GM12878 (cell line): ENCODE data around the gene LAYN. TPM values are rescaled to one million over a fixed set of nuclear protein-coding genes. Genes with fewer than 3 reads are reported as not detected.

Source experiments
- ATAC-seq: fragments of 200-7000 bp; cut with Tn5 transposase; 3 replicates; pipeline ENCODE4 v1.9.1; 2020; ENCODE audit warnings: mild to moderate bottlenecking, moderate library complexity
- BruUV-seq: library from RNA; stranded (reverse); fragments of 400-500 nt; replicated peaks from 2 replicates; lab custom pipeline; 2021; lab: Mats Ljungman, UMichigan
- CTCF ChIA-PET: fragments of 300-600 bp; sonication (Branson Sonifier 250); formaldehyde crosslinking; extraction: SDS; loops from one replicate; lab custom pipeline; 2021; ENCODE audit warnings: inconsistent platforms; lab: Yijun Ruan, JAX
- POLR2A ChIA-PET: fragments of 350-600 bp; formaldehyde crosslinking; extraction: SDS; loops from one replicate; lab custom pipeline; 2021; ENCODE audit warnings: inconsistent platforms; lab: Charles Lee
- RAD21 ChIA-PET: fragments of 300-600 bp; sonication (Branson Sonifier 250); formaldehyde crosslinking; loops from one replicate; lab custom pipeline; 2023; ENCODE audit warnings: antibody characterized with exemption; ENCODE audit not compliant: unreplicated experiment; lab: Charles Lee
- SMC1A ChIA-PET: fragments of 300-600 bp; sonication (Branson Sonifier 250); formaldehyde crosslinking; loops from one replicate; lab custom pipeline; 2023; ENCODE audit not compliant: unreplicated experiment, uncharacterized antibody; lab: Charles Lee
- DNase-seq: peaks from one replicate; pipeline ENCODE4 v3.0.0-alpha.2; 2011; ENCODE audit warnings: low read depth, low spot score
- FAIRE-seq: peaks from 3 replicates; lab custom pipeline; 2011; peaks lifted over from hg19 to GRCh38; lab: Jason Lieb, UNC
- H2AFZ ChIP-seq: 2 replicates; pipeline ENCODE4 v1.6.0; 2011; ENCODE audit warnings: low read depth, low read length, control low read depth; ENCODE audit not compliant: control insufficient read depth
- H3K27ac ChIP-seq: 2 replicates; pipeline ENCODE4 v1.5.1; 2011; ENCODE audit warnings: control low read depth; ENCODE audit not compliant: control insufficient read depth, insufficient read depth
- H3K27me3 ChIP-seq, 2 experiments: replicated peaks in 1 of 2; 2 replicates each; pipeline versions ENCODE4 v1.6.0 to v1.6.1; 2011; ENCODE audit warnings: low read length in 1 of 2; ENCODE audit not compliant: control insufficient read depth in 2 of 2, insufficient read depth in 2 of 2
- H3K36me3 ChIP-seq, 2 experiments: 2 replicates each; pipeline ENCODE4 v1.5.1; 2011; ENCODE audit warnings: low read length in 1 of 2; ENCODE audit not compliant: control insufficient read depth in 2 of 2, insufficient read depth in 2 of 2
- H3K4me1 ChIP-seq: 2 replicates; pipeline ENCODE4 v1.6.1; 2011; ENCODE audit warnings: mild to moderate bottlenecking, low read length, moderate library complexity, mixed read lengths; ENCODE audit not compliant: control insufficient read depth, insufficient read depth
- H3K4me2 ChIP-seq: 2 replicates; pipeline ENCODE4 v1.6.0; 2011; ENCODE audit warnings: control low read depth; ENCODE audit not compliant: control insufficient read depth, insufficient read depth
- H3K4me3 ChIP-seq: fragments of 200-600 bp; sonication (generic); 2 replicates; pipeline ENCODE4 v1.5.1; 2016
- H3K79me2 ChIP-seq: 2 replicates; pipeline ENCODE4 v1.6.0; 2011; ENCODE audit warnings: low read length; ENCODE audit not compliant: control insufficient read depth, insufficient read depth
- H3K9ac ChIP-seq: 2 replicates; pipeline ENCODE4 v1.8.0; 2011; ENCODE audit warnings: low read length, control low read depth, mixed read lengths; ENCODE audit not compliant: control insufficient read depth, insufficient read depth
- H3K9me3 ChIP-seq: replicated peaks from 3 replicates; pipeline ENCODE4 v1.5.1; 2011; ENCODE audit warnings: mild to moderate bottlenecking, low read length; ENCODE audit not compliant: control insufficient read depth, insufficient read depth
- H4K20me1 ChIP-seq: 2 replicates; pipeline ENCODE4 v1.6.0; 2011; ENCODE audit not compliant: control insufficient read depth, insufficient read depth
- CBFB ChIP-seq: IDR thresholded peaks from 2 replicates; pipeline ENCODE4 v1.6.1; 2016; ENCODE audit warnings: antibody characterized with exemption, low read depth
- CBX5 ChIP-seq: sonication (generic); IDR thresholded peaks from 2 replicates; pipeline ENCODE4 v1.6.1; 2016; ENCODE audit warnings: low read depth, moderate library complexity, mild to moderate bottlenecking, inconsistent platforms
- FOXK2 ChIP-seq: fragments of 450-650 bp; IDR thresholded peaks from 2 replicates; pipeline ENCODE4 v1.6.1; 2017; ENCODE audit warnings: mild to moderate bottlenecking, moderate library complexity
- NFIC ChIP-seq: IDR thresholded peaks from 2 replicates; pipeline ENCODE4 v1.6.1; 2012; ENCODE audit warnings: low read depth, mild to moderate bottlenecking, inconsistent platforms, low read length, moderate library complexity
- PAX5 ChIP-seq: IDR thresholded peaks from 2 replicates; pipeline ENCODE4 v1.6.1; 2011; ENCODE audit warnings: low read depth, low read length, borderline replicate concordance
- PRDM15 ChIP-seq: fragments of 450-650 bp; formaldehyde crosslinking; IDR thresholded peaks from 2 replicates; pipeline ENCODE4 v1.4.0; 2020; ENCODE audit warnings: mild to moderate bottlenecking, moderate library complexity
- RELA ChIP-seq: fragments of 450-650 bp; IDR thresholded peaks from 2 replicates; pipeline ENCODE4 v1.8.0; 2014; ENCODE audit warnings: borderline replicate concordance; ENCODE audit not compliant: partially characterized antibody
- RFX5 ChIP-seq: IDR thresholded peaks from 2 replicates; pipeline ENCODE4 v1.6.1; 2011; ENCODE audit warnings: low read depth, low read length, improper control_type of control experiment
- SUPT20H ChIP-seq: IDR thresholded peaks from 2 replicates; pipeline ENCODE4 v1.6.1; 2011; ENCODE audit warnings: low read depth, mild to moderate bottlenecking, low read length, moderate library complexity, borderline replicate concordance; ENCODE audit not compliant: control insufficient read depth
- TCF7 ChIP-seq: IDR thresholded peaks from 2 replicates; pipeline ENCODE4 v1.6.1; 2014; ENCODE audit warnings: antibody characterized with exemption, borderline replicate concordance
- ZNF207 ChIP-seq: fragments of 450-650 bp; IDR thresholded peaks from 2 replicates; pipeline ENCODE4 v1.6.1; 2014; ENCODE audit warnings: antibody characterized with exemption, mild to moderate bottlenecking, borderline replicate concordance
- WGBS: methylation state at CpG from one replicate; pipeline ENCODE4 v1.1.6; 2016; ENCODE audit warnings: low lambda C conversion rate; ENCODE audit not compliant: insufficient replicate concordance, insufficient coverage; ENCODE audit errors: missing lambda C conversion rate; 5-methylcytosine and 5-hydroxymethylcytosine counted together
- in situ Hi-C: fragments of 300-500 bp; cut with MboI; formaldehyde crosslinking; loops from 9 replicates; pipeline ENCODE4 v1.14.3; 2018; ENCODE audit warnings: mixed read lengths
- intact Hi-C: fragments of 100-400 bp; cut with micrococcal nuclease; formaldehyde crosslinking; loops from one replicate; pipeline ENCODE4 v1.14.2; 2022; ENCODE audit not compliant: unreplicated experiment
- polyA plus RNA-seq, 11 experiments: library from polyadenylated mRNA; depleted of rRNA in 4 of 11; unstranded in 6 of 11; stranded (reverse) in 5 of 11; fragments of >200 nt; fragmentation: Nextera tagmentation in 4 of 11; fragmentation: Illumina TruSeq in 1 of 11; extraction: Ambion mirVana in 4 of 11; extraction: Trizol in 1 of 11; gene quantifications; 1 replicate in 1 of 11; 2 replicates in 10 of 11; pipeline versions ENCODE4 v1.2.1 to v1.2.3, GENCODE V29; 2011 to 2016; ENCODE audit warnings: inconsistent platforms in 2 of 11, missing spikeins in 2 of 11, low read depth in 1 of 11
- total RNA-seq, 4 experiments: library from RNA; depleted of rRNA in 3 of 4; stranded (reverse); fragments of >200 nt in 3 of 4; fragmentation: Illumina TruSeq in 1 of 4; extraction: Trizol in 1 of 4; gene quantifications; 2 replicates each; pipeline versions ENCODE4 v1.2.1 to v1.2.3, GENCODE V29; 2013 to 2021
- TF ChIP-seq, protein P1 (sequence below): fragments of 150-350 bp; IDR thresholded peaks from 2 replicates; pipeline ENCODE4 v1.6.1; 2014; ENCODE audit warnings: mild to moderate bottlenecking, low read depth, low read length
- TF ChIP-seq, protein P2 (sequence below): IDR thresholded peaks from 2 replicates; pipeline ENCODE4 v1.6.1; 2011; ENCODE audit warnings: low read depth, mild to moderate bottlenecking, low read length, moderate library complexity, borderline replicate concordance; ENCODE audit errors: extremely low read depth

LAYN gene
- total and polyA plus RNA-seq, 10 of the 15 experiments (the other 5 are each of a cell fraction or from before 2014, with no cell fraction given): 0.06 to 0.14 (median 0.10) TPM; not detected in 7

- H3K4me2 ChIP-seq: no peak overlapping the region
- POLR2A ChIA-PET: no interaction called here
- no peak overlapping the region for H3K4me3 ChIP-seq
- ATAC-seq: no peak
- H2AFZ ChIP-seq: no peak overlapping the region
- DNase-seq: no peak
- TF ChIP-seq, protein P1, sequence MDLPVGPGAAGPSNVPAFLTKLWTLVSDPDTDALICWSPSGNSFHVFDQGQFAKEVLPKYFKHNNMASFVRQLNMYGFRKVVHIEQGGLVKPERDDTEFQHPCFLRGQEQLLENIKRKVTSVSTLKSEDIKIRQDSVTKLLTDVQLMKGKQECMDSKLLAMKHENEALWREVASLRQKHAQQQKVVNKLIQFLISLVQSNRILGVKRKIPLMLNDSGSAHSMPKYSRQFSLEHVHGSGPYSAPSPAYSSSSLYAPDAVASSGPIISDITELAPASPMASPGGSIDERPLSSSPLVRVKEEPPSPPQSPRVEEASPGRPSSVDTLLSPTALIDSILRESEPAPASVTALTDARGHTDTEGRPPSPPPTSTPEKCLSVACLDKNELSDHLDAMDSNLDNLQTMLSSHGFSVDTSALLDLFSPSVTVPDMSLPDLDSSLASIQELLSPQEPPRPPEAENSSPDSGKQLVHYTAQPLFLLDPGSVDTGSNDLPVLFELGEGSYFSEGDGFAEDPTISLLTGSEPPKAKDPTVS: no peak
- TF ChIP-seq SUPT20H (no peak), PRDM15 (CRISPR knock-in tag) (no peak), CBX5 (no peak), NFIC (no peak), RELA (no peak), PAX5 (no peak), RFX5 (no peak), FOXK2 (no peak), ZNF207 (no peak), CBFB (no peak), TCF7 (no peak)
- TF ChIP-seq, protein P2, sequence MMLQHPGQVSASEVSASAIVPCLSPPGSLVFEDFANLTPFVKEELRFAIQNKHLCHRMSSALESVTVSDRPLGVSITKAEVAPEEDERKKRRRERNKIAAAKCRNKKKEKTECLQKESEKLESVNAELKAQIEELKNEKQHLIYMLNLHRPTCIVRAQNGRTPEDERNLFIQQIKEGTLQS: no peak
- in situ Hi-C loops (no loop called here), intact Hi-C loops (no loop called here)
- SMC1A ChIA-PET: interaction anchor here (1.0 kb wide), 1 partner anchor 39 kb away, joined by 4 read pairs; no protein-coding TSS in a partner anchor
- no TSS peak for BruUV-seq
- CTCF ChIA-PET: interaction anchor here (0.6 kb wide), 1 partner anchor 61 kb away, joined by 3 read pairs; no protein-coding TSS in a partner anchor
- no peaks in the 10 kb centered on the region for H4K20me1 ChIP-seq
- H3K79me2 ChIP-seq: no peaks in the 10 kb centered on the region
- H3K27ac ChIP-seq: no peak overlapping the region
- no peaks in the 10 kb centered on the region for H3K27me3 ChIP-seq
- FAIRE-seq: no peak
- WGBS: 60% methylated on average over 5 of the region's 5 CpGs
- no peaks in the 10 kb centered on the region for H3K36me3 ChIP-seq
- no peaks in the 10 kb centered on the region for H3K9me3 ChIP-seq
- RAD21 ChIA-PET: interaction anchor here (0.7 to 1.5 kb wide), 2 partner anchors 11 to 1241 kb away, joined by 3 to 4 read pairs; no protein-coding TSS in a partner anchor
- no peak overlapping the region for H3K9ac ChIP-seq
- no peaks in the 10 kb centered on the region for H3K4me1 ChIP-seq
Observed at GRCh38 chr11:111522426-111522825, 18.1 kb upstream of the LAYN start.
